Loucy (cell line): Measurements from ENCODE around the gene PIAS3.

ENCODE experiments used
- CTCF ChIP-seq: fragments of 200-600 bp; sonication (generic); conservative IDR thresholded peaks from 2 replicates; pipeline ENCODE4 v1.5.1; 2014; ENCODE audit warnings: mild to moderate bottlenecking, antibody characterized with exemption, low read length
- EZH2phosphoT487 ChIP-seq: fragments of 200-600 bp; IDR thresholded peaks from 2 replicates; pipeline ENCODE4 v1.6.1; 2018; ENCODE audit warnings: antibody characterized with exemption, mild to moderate bottlenecking, moderate library complexity, borderline replicate concordance

- TF ChIP-seq CTCF (no peak), EZH2phosphoT487 (no peak)
These were observed 19.1 kb upstream of the PIAS3 start for GRCh38 chr1:145877923-145878486.
